Inferior parietal cortex (tissue), 1 donor: ENCODE results near the gene CTIF.

Experiments used
- DNase-seq: peaks from one replicate; pipeline ENCODE4 v3.0.0-alpha.2; 2016; ENCODE audit errors: extremely low spot score

CTIF gene

GRCh38 chr18:48885266-48885923 is 346.6 kb downstream of the CTIF start:
- no peak for DNase-seq

DNA sequence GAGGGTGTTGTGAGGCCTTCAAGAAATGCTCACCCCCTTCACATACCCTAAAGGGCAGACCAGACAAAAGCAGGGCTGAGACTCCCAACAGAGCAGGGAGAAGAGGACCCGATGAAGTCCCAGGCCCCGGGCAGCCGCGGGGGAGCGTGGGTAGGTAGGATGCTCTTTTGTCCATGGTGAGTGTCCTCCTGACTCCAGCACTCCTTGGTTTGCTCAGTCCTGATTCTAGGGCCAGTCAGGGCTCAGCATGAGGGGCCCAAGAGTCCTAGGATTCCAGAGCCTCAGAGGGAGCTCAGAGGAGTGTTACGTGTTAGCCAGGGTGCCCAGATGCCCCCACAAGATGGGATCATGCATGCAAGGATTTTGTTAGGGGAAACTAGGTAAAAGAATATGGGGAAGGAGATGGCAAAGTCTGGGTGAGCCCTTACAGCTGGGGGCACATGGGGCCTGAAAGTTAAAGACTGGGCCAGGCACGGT is 347.1 kb downstream of the CTIF start:
- no peak for DNase-seq

DNA sequence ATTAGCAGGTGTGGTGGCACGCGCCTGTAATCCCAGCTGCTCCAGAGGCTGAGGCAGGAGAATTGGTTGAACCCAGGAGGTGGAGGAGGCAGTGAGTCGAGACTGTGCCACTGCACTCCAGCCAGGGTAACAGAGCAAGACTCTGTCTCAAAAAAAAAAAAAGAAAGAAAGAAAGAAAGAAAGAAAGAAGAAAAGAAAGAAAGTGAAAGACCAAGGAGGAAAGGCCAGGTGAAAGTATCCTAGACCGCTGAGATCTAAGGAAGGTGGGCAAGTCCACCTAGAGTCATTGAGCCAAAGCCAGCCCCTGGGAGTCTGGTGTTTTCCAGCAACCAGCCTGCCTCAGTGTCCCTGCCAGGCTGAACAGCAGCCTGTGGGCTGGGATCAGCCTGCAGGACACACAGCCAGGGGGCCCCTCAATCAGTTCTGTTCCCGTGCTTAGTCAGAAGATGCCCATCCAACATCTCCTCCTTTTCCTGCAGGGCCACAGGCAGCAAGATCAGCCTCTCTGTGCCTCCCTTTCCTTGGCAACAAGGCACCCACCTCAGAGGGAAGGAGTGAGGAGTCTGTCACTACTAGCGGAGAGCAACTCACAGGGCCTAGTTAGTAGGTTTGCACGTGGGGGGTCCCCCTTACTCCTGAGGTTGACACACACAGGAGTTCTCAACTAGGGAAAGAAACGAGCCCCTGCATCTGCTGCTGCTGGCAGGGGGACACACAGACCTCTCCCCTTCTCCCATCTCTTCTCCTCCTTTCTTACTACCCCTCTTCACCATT is 347.9 kb downstream of the CTIF start:
- DNase-seq = no peak

GRCh38 chr18:48887294-48887904 is 348.6 kb downstream of the CTIF start:
- DNase-seq = no peak

GRCh38 chr18:48887905-48888772 is 349.3 kb downstream of the CTIF start:
- DNase-seq = no peak

DNA sequence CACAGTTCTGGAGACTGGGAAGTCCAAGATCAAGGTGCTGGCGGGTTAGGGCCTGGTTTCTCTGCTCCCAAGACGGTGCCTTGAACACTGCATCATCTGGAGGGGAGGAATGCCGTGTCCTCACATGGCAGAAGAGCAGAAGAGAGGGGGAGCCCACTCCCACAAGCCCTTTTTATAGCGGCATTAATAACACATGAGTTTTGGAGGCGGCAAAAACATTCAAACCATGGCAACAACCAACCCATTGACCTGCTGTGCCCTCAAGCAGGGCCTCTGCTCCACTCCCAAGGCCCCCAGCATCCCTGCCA is 349.9 kb downstream of the CTIF start:
- no peak for DNase-seq

- no peak for DNase-seq
Observed at GRCh38 chr18:48889115-48889941, 350.5 kb downstream of the CTIF start.

DNA sequence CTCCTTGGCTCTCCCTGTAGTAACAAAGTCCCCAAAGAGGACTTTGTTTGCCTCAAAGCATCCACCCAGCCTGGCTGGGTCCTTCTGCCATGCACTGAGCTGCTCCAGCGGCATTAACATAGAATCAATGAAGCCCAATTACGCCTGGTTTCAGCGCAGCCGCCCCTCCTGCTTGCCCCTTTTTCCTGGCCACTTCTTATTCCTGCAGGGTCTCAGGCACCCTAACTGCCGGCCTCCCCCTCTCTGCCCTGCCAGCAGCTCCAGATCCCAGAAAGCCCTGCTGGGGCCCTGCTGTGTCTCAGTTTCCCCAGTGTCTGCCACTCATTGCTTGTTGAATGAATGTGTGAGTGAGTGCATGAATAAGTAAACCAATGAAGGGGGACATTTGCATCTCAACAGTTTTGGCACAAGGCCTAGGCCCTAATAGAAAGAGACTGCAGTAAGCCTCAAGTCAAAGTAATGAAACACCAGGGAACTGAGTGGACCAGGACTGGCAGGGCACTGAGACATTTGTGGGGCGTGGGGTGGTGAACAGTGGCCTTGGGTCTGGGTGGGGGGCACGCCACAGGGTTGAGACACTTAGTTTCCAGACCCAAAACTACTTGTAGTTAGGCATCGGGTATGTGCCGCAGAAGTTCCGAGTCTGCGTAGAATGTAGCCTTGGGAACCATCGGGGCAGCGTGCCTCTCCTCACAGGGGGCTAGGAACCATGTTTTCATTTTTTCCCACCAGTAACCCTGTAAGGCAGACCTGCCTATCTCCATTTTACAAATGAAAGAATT is 351.3 kb downstream of the CTIF start:
- DNase-seq = no peak

- no peak for DNase-seq
Observed at GRCh38 chr18:48891721-48892120, 352.9 kb downstream of the CTIF start.

DNA sequence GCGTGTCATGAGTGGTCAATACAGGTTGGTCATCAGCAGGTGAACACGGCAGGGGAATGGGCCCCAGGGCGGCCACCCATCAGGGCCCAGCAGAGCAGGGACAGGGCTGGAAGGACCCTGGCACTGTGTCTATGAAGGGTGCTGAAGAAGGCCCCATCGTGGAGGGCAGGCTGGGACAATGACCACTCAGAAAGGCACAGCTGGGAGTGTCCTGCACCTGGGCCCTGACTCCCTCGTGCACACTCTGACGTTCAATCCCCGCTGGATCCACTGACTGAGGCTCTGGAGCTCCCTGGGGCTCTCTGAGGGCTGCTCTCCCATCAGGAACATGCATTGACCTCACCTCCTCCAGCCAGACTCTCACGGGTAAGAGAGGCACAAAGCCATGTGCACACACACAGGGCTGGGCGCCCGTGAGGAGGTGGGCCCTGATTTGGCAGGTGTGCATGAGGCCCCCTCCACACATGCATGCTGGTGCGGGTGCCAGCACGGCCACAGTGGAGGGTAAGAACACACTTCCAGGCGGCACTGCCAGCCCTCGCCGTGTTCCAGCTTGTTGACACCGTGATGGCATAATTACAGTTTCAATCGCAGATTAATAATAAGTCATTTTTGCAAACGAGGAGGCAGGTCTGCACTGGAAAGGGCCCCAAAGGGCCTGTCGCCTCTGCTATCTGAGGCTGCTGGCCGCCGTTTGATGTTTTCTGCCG is 353.5 kb downstream of the CTIF start:
- DNase-seq = no peak

GRCh38 chr18:48893061-48893607 is 354.3 kb downstream of the CTIF start:
- no peak for DNase-seq

DNA sequence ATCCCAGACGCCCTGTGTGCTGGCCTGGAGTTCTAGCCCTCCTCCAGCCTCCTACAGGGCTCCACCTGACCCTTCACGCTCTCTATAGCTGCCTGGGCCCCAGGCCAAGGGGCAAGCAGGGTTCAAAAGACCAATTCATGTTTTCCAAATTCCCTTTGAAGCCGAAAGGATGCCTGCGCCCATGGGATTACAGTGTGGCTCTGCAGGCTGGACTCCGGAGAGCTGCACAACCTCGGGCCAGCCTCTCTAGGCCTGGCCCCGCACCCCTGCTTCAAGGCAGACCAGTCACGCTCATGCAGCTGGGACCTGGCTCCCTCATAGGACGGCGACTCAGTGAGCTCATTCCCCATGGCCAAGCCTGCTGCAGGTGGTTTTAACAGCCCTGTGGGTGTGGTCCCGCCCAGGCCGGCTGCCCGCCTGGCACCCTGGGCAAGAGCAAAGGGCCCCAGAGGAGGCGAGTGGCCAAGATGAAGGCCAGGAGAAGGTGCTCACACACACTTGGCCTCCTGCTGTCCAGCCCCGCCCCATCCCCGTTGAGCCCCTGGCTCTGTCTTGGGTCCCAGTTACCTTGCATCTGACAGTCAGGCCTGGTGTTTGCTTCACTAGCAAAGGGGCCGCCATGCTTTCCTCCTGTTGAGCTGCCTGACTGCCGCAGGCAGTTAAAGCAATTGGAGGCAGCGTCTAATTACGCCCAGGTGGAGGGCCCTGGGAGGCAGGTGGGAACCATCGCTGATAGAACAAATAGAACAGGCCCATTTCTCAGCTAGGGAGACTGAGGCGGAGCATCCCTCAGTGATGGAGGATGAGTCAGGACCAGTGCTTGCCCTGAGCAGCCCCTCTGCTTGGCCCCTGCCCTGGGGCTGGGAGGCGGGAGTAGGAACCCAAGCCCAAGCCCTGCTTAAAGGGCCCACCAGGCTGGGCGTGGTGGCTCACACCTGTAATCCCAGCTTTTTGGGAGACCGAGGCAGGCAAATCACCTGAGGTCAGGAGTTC is 355.1 kb downstream of the CTIF start:
- no peak for DNase-seq

- DNase-seq = no peak
Observed at GRCh38 chr18:48894799-48895346, 356.0 kb downstream of the CTIF start.

- DNase-seq = no peak
Observed at GRCh38 chr18:48896326-48896874, 357.6 kb downstream of the CTIF start.

DNA sequence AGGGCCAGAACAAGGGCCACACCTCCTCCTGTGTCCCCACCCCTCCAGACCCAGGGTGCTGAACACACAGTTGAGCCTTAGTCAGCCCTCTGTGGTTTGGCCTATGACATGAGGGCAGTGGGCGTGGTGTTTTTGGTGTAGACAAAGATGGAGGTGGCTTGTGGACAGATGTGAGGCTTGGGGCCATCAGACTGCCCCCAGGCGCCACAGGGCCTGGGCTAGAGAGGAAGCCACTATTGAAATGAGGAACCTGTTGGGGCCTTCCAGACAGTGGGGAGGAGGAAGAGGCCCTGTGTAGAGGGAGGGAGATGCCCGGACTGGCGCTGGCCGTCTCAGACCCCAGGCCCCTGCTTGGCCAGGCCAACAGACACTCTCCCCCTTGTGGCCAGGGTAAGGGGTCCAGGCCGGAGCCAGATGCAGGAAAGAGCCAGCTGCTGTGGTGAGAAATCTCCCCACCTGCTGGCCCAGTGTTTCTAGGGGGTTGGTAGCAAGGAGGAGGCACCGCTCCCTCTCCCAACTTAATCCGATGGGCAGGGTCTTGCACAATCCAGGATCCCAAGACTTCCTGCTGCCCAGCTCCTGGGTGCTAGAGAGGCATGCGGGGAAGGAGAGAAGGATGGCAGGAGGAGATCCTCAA is 358.2 kb downstream of the CTIF start:
- DNase-seq = no peak

- no peak for DNase-seq
Observed at GRCh38 chr18:48897531-48897930, 358.7 kb downstream of the CTIF start.

DNA sequence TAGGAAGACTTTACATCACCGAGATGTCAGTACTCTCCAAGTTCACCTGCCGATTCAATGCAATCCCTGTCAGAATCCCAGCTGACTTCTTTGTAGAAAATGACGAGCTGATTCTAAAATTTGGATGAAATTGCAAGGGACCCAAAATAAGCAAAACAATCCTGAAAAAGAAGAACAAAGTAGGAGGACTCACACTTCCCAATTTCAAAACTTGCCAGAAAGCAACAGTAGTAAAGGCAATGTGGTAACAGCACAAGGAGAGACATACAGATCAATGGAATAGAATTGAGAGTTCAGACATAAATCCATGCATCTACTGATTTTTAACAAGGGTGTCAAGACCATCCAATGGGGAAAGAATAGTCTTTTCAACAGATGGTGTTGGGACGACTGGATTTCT is 359.7 kb downstream of the CTIF start:
- DNase-seq = no peak
